ENCODE results near the gene HS3ST2.

DNA sequence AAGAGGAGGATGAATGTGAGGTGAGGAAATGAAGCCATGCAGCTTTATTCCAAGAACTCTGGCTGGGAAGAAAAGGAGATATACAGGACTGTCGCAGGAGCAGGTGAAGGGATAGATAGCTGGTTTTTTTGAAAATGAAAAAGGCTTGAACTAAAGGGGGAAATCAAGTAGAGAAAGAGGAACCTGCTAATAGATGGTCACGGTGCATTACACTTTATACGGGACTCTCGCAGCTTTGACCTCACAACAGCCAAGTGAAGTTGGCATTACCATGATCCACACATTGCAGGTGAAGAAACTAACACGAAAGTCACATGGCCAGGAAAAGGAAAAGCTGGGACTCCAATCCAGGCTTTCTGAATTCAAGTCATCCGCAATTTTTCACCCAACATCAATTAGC, 86.9 kb downstream of the HS3ST2 start:
- TF ChIP-seq RBAK (tag by site-specific recombination; IDR thresholded peaks at IDR 0.05) (no peak), PATZ1 (tag by site-specific recombination; IDR thresholded peaks at IDR 0.05) (no peak), ZNF341 (tag by site-specific recombination; IDR thresholded peaks at IDR 0.05; ENCODE audit: low read depth) (no peak), ZSCAN30 (tag by site-specific recombination; IDR thresholded peaks at IDR 0.05) (no peak), CTCF (tag by site-specific recombination; IDR thresholded peaks at IDR 0.05) (no peak), ZXDB (tag by site-specific recombination; IDR thresholded peaks at IDR 0.05) (no peak), ZNF155 (tag by site-specific recombination; IDR thresholded peaks at IDR 0.05) (no peak), ZFP3 (tag by site-specific recombination; IDR thresholded peaks at IDR 0.05; ENCODE audit: low read depth) (no peak), YY1 (tag by site-specific recombination; IDR thresholded peaks at IDR 0.05) (no peak)
